Measurements from ENCODE around the gene SDC4. TPM values are rescaled to one million over a fixed set of nuclear protein-coding genes. Genes with fewer than 3 reads are reported as not detected.

SDC4 gene
- total and polyA plus RNA-seq, 9 of the 15 experiments (the other 6 are each of a cell fraction or from before 2014, with no cell fraction given), result 2.1 to 10.7 (median 6.3) TPM

DNA sequence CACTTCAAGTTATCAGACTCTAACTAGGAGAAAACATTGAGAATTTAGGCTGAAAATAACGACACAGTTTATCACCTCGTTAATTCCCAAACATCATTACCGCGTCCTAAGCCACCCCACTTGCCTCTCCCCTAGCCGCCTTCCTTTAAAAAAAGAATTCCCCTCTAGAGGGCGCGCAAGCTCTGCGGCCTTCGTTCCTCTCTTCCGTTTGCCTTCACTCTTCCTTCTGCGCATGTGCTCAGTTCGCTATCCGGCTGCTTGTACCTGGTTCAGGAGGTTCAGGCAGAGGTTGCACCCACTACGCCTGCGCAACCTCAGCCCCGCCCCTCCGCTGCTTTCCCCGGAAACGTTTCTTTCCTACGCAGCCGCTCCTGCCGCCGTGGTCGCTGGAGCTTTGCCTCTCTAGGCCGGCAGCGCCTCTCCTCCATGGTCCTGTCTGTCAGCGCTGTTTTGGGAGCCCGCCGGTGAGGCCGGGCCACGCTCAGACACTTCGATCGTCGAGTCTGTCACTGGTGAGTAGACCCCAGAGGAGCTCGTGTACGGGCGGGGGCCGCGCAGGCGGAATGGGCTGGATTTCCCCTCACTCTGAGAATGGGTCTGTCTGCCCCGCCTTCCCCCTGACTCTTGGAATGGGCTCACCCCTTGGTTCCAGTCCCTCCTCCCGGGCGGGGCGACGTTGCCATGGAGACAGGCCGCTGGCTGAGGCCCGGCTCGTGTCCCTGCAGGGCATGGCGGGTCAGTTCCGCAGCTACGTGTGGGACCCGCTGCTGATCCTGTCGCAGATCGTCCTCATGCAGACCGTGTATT is 14.8 kb upstream of the SDC4 start, which contains the start of gene SYS1 (continued):
- TF ChIP-seq SMARCA4 (IDR thresholded peaks at IDR 0.05) (no peak; the same call in 1 of the 2 replicates), SRF (CRISPR knock-in tag; IDR thresholded peaks at IDR 0.05) (no peak), TCFL5 (CRISPR knock-in tag; conservative IDR thresholded peaks at IDR 0.05) (no peak), MCM5 (IDR thresholded peaks at IDR 0.05; ENCODE audit: low read depth) (no peak), MAX (CRISPR knock-in tag; IDR thresholded peaks at IDR 0.05) (peak; percentile 94), CBX1 (IDR thresholded peaks at IDR 0.05; ENCODE audit: low read depth) (no peak), STAT5B (CRISPR knock-in tag; IDR thresholded peaks at IDR 0.05) (no peak), ZNF717 (CRISPR knock-in tag; IDR thresholded peaks at IDR 0.05) (no peak), TEAD2 (tag; IDR thresholded peaks at IDR 0.05) (no peak), TGIF2 (CRISPR knock-in tag; IDR thresholded peaks at IDR 0.05) (no peak), SLC30A9 (CRISPR knock-in tag; IDR thresholded peaks at IDR 0.05) (no peak), TFAP4 (CRISPR knock-in tag; IDR thresholded peaks at IDR 0.05; ENCODE audit: borderline replicate concordance) (peak; percentile 90; the same call in 1 of the 2 replicates), DLX4 (CRISPR knock-in tag; IDR thresholded peaks at IDR 0.05) (no peak), CEBPG (CRISPR knock-in tag; IDR thresholded peaks at IDR 0.05) (no peak), CEBPG (tag; conservative IDR thresholded peaks at IDR 0.05 in 1 of 2, IDR thresholded peaks at IDR 0.05 in 1 of 2) (no peak), NFE2 (IDR thresholded peaks at IDR 0.05; ENCODE audit: low read depth) (no peak), TAF15 (IDR thresholded peaks at IDR 0.05; ENCODE audit: low read depth, low read length) (no peak), ZNF561 (CRISPR knock-in tag; conservative IDR thresholded peaks at IDR 0.05) (no peak), ZNF316 (IDR thresholded peaks at IDR 0.05) (no peak), EWSR1 (IDR thresholded peaks at IDR 0.05; ENCODE audit: borderline replicate concordance, low read depth, partially characterized antibody) (no peak), PHF8 (IDR thresholded peaks at IDR 0.05; ENCODE audit: borderline replicate concordance, low read length) (peak; percentile 94), CREM (IDR thresholded peaks at IDR 0.05; ENCODE audit: low read depth) (peak; percentile 70), NELFE (IDR thresholded peaks at IDR 0.05; ENCODE audit: insufficient read depth, insufficient read length) (no peak), VEZF1 (CRISPR knock-in tag; IDR thresholded peaks at IDR 0.05) (peak; percentile 89), ATF1 (CRISPR knock-in tag; IDR thresholded peaks at IDR 0.05) (no peak), ATF1 (tag; IDR thresholded peaks at IDR 0.05) (peak; percentile 92)
- TF ChIP-seq, protein P1, sequence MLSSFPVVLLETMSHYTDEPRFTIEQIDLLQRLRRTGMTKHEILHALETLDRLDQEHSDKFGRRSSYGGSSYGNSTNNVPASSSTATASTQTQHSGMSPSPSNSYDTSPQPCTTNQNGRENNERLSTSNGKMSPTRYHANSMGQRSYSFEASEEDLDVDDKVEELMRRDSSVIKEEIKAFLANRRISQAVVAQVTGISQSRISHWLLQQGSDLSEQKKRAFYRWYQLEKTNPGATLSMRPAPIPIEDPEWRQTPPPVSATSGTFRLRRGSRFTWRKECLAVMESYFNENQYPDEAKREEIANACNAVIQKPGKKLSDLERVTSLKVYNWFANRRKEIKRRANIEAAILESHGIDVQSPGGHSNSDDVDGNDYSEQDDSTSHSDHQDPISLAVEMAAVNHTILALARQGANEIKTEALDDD (IDR thresholded peaks at IDR 0.05), result no peak; the same call in 1 of the 2 replicates

All from K562 (cell line).